Thymus (tissue), 11 donors: Measurements from ENCODE around the gene KANK2. TPM values are rescaled to one million over a fixed set of nuclear protein-coding genes. Genes with fewer than 3 reads are reported as not detected.
A peak's percentile ranks its signal among the peaks of the same experiment; 100 is the strongest.

ENCODE experiments used
- DNase-seq, 9 donors: peaks; one replicate each; pipeline ENCODE4 v3.0.0-alpha.2; 2013; ENCODE audit warnings: low spot score in 9 of 9, low read depth in 6 of 9, missing footprints in 1 of 9
- H3K27ac ChIP-seq, 2 donors: one replicate each; pipeline ENCODE4 v1.5.1; 2013; ENCODE audit warnings: control low read depth in 1 of 2, low read depth in 1 of 2, low read length in 1 of 2, mild to moderate bottlenecking in 1 of 2, moderate library complexity in 1 of 2
- H3K27me3 ChIP-seq, 2 donors: one replicate each; pipeline ENCODE4 v1.5.1; 2013; ENCODE audit warnings: low read length in 1 of 2; ENCODE audit not compliant: control insufficient read depth in 2 of 2, insufficient read depth in 1 of 2
- H3K36me3 ChIP-seq, 2 donors: one replicate each; pipeline ENCODE4 v1.5.1; 2013; ENCODE audit warnings: low read length in 1 of 2, mild to moderate bottlenecking in 1 of 2, moderate library complexity in 1 of 2; ENCODE audit not compliant: control insufficient read depth in 2 of 2, insufficient read depth in 2 of 2
- H3K4me1 ChIP-seq, 2 donors: one replicate each; pipeline ENCODE4 v1.5.1; 2013; ENCODE audit warnings: low read length in 2 of 2; ENCODE audit not compliant: control insufficient read depth in 2 of 2, insufficient read depth in 2 of 2
- H3K4me3 ChIP-seq, 2 donors: one replicate each; pipeline ENCODE4 v1.5.1; 2013; ENCODE audit warnings: low read length in 2 of 2, control low read depth in 1 of 2, mild to moderate bottlenecking in 1 of 2
- H3K9me3 ChIP-seq, 2 donors: one replicate each; pipeline ENCODE4 v1.5.1; 2013; ENCODE audit warnings: low read length in 1 of 2, mild to moderate bottlenecking in 1 of 2; ENCODE audit not compliant: control insufficient read depth in 2 of 2, insufficient read depth in 1 of 2
- WGBS: extraction: QIAGEN DNeasy Blood & Tissue Kit; methylation state at CpG from one replicate; pipeline ENCODE4 v1.1.7; 2013; 5-methylcytosine and 5-hydroxymethylcytosine counted together
- polyA plus RNA-seq: library from polyadenylated mRNA; stranded (reverse); fragments of 200-250 nt; gene quantifications from one replicate; pipeline ENCODE4 v1.2.3, GENCODE V29; 2013
- total RNA-seq: library from RNA; stranded (reverse); fragments of 120-200 nt; gene quantifications from one replicate; pipeline ENCODE4 v1.2.4, GENCODE V29; 2013
- donor health status: healthy.

The KANK2 gene
- total and polyA plus RNA-seq, 2 donors = 12.3 to 18.3 TPM

- peaks cover 0 to 10% of the 10 kb centered on the region in 2 donors for H3K9me3 ChIP-seq
- WGBS = 100% methylated on average over 1 of the region's 1 CpG
- no peak for DNase-seq
- no peaks in the 10 kb centered on the region for H3K4me1 ChIP-seq
- H3K27me3 ChIP-seq = no peaks in the 10 kb centered on the region
- no peaks in the 10 kb centered on the region for H3K36me3 ChIP-seq
- H3K4me3 ChIP-seq = no peak overlapping the region
- H3K27ac ChIP-seq = no peak overlapping the region
These were observed 13.2 kb upstream of the KANK2 start for GRCh38 chr19:11210656-11210928.

DNA sequence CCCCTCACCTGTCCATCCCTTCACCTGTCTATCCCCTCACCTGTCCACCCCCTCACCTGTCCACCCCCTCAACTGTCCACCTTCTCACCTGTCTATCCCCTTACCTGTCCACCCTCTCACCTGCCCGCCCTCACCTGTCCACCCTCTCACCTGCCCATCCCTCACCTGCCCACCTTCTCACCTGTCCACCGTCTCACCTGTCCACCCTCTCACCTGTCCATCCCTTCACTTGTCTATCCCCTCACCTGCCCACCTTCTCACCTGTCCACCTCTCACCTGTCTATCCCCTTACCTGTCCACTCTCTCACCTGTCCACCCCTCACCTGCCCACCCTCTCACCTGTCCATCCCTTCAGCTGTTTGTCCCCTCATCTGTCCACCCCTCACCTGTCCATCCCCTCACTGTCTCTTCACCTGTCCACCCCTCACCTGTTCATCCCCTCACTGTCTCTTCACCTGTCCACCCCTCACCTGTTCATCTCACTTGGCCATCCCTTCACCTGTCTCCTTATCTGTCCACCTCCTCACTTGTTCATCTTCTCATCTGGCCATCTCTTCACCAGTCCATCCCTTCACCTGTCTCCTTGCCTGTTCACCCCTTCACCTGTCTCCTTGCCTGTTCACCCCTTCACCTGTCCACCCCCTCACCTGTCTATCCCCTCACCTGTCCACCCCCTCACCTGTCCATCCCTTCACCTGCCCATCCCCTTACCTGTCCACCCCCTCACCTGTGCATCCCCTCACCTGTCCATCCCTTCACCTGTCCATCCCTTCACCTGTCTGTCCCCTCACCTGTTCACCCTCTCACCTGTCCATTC lies 12.7 kb upstream of the KANK2 start:
- H3K4me3 ChIP-seq = no peak overlapping the region
- H3K36me3 ChIP-seq = no peaks in the 10 kb centered on the region
- no peak overlapping the region for H3K27ac ChIP-seq
- H3K27me3 ChIP-seq = no peaks in the 10 kb centered on the region
- 89% methylated on average over 2 of the region's 2 CpGs for WGBS
- DNase-seq = no peak
- H3K4me1 ChIP-seq = no peaks in the 10 kb centered on the region
- peaks cover 0 to 10% of the 10 kb centered on the region in 2 donors for H3K9me3 ChIP-seq

GRCh38 chr19:11208561-11209471 lies 11.5 kb upstream of the KANK2 start:
- Histone ChIP-seq H3K4me1 (no peaks in the 10 kb centered on the region), H3K36me3 (no peaks in the 10 kb centered on the region), H3K9me3 (peaks cover 0 to 10% of the 10 kb centered on the region in 2 donors), H3K27ac (no peak overlapping the region), H3K27me3 (no peaks in the 10 kb centered on the region), H3K4me3 (no peak overlapping the region)
- no peak for DNase-seq
- 97% methylated on average over 38 of the region's 38 CpGs for WGBS

DNA sequence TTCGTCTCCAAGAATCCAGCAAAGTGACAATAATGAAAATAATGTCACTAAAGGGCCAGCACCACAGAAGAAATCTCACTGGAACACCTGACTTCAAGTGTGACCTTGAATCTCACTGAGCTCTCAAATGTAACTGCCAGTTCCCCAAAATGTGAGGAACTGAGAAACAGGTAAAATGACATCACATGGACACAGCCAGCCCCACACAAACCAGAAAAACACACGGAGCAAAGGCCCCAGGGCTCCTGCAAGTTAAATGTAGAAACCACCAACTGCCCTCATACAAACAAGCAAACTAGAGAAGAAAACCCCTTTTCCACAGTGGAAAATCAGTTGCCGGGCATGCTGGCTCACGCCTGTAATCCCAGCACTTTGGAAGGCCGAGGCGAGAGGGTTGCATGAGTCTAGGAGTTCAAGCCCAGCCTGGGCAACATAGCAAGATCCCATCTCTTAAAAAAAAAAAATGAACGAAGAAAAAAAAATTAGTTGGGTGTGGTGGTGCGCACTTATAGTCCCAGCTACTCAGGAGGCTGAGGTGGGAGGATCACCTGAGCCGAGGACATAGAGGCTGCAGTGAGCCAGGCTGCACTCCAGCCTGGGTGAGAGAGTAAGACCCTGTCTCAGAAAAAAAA lies 8.7 kb upstream of the KANK2 start:
- DNase-seq = no peak
- no peaks in the 10 kb centered on the region for H3K27me3 ChIP-seq
- H3K4me3 ChIP-seq = no peak overlapping the region
- H3K27ac ChIP-seq = no peak overlapping the region
- 85% methylated on average over 9 of the region's 9 CpGs for WGBS
- H3K4me1 ChIP-seq = peaks cover 0 to 3% of the 10 kb centered on the region in 2 donors
- H3K9me3 ChIP-seq = peaks cover 0 to 10% of the 10 kb centered on the region in 2 donors
- H3K36me3 ChIP-seq = no peaks in the 10 kb centered on the region

GRCh38 chr19:11204943-11205349 lies 7.6 kb upstream of the KANK2 start:
- no peaks in the 10 kb centered on the region for H3K27me3 ChIP-seq
- H3K9me3 ChIP-seq = peaks cover 0 to 4% of the 10 kb centered on the region in 2 donors
- 9% methylated on average over 5 of the region's 5 CpGs for WGBS
- no peaks in the 10 kb centered on the region for H3K36me3 ChIP-seq
- H3K27ac ChIP-seq = no peak overlapping the region
- H3K4me1 ChIP-seq = peaks cover 0 to 3% of the 10 kb centered on the region in 2 donors
- no peak overlapping the region for H3K4me3 ChIP-seq
- no peak for DNase-seq

- Histone ChIP-seq H3K4me1 (peaks cover 0 to 3% of the 10 kb centered on the region in 2 donors), H3K9me3 (no peaks in the 10 kb centered on the region), H3K27me3 (peaks cover 0 to 3% of the 10 kb centered on the region in 2 donors), H3K4me3 (no peak overlapping the region), H3K36me3 (no peaks in the 10 kb centered on the region), H3K27ac (no peak overlapping the region)
- 91% methylated on average over 9 of the region's 9 CpGs for WGBS
- no peak for DNase-seq
These were observed 6.8 kb upstream of the KANK2 start for GRCh38 chr19:11204076-11204602.

DNA sequence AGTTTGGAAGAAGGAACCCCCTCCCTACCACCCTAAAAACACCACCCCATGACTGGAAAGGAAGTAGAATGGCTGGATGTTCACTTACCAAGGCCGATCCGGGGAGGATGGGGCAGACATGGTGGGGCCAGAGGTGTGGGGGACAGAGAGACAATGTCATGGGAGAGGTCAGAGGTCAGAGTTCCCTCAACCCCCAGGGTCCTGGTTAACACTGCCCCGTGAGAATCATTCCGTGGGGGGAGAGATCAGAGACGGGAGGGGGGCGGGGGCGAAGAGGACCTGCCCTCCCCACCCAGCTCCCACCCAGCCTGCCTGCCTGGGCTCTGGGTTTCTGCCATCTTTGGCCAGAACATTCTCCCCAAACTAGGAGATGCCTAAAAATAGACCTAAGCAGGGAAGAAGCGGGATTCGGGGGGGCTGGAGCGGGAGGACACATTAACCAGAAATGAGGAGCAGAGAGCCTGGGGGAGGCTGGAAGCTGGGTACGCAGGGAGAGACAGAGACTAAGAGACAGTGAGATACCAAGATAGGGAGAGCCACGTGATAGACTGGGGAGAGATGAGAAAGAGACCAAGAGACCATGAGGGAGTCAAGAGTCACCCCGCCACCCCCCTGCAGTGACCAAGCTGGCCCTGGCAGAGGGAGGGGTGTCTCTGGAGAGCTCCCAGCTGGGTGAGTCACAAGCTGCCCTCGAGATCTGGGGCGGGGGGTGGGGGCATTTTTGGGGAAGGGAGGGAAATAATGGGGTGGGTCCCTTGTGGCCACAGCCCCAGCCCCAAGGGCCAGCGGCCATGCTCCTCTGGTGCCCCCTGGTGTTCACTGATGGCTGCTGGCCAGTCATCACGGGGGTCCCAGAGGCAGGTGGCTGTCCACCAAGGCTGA lies 6.1 kb upstream of the KANK2 start:
- H3K4me3 ChIP-seq = no peak overlapping the region
- peaks cover 0 to 3% of the 10 kb centered on the region in 2 donors for H3K4me1 ChIP-seq
- no peaks in the 10 kb centered on the region for H3K36me3 ChIP-seq
- H3K27me3 ChIP-seq = peaks cover 0 to 3% of the 10 kb centered on the region in 2 donors
- peak overlapping the region in 1 of 2 donors; percentile 40 for H3K27ac ChIP-seq
- H3K9me3 ChIP-seq = no peaks in the 10 kb centered on the region
- 69% methylated on average over 17 of the region's 17 CpGs for WGBS
- peak in 5 of 9 donors; percentile 15 to 45 (median 36) for DNase-seq

GRCh38 chr19:11202488-11203193 lies 5.3 kb upstream of the KANK2 start:
- Histone ChIP-seq H3K4me1 (peaks cover 3 to 8% of the 10 kb centered on the region in 2 donors), H3K27ac (peak overlapping the region; percentile 40 to 43), H3K36me3 (no peaks in the 10 kb centered on the region), H3K27me3 (peaks cover 0 to 8% of the 10 kb centered on the region in 2 donors), H3K9me3 (no peaks in the 10 kb centered on the region), H3K4me3 (no peak overlapping the region)
- WGBS = 88% methylated on average over 20 of the region's 20 CpGs
- DNase-seq = no peak
